ENCODE results near the gene DLX4. TPM values are rescaled to one million over a fixed set of nuclear protein-coding genes. Genes with fewer than 3 reads are reported as not detected.

The DLX4 gene
- total RNA-seq, 2 donors from 2014 or later, result 0.71 TPM; not detected in 1

GRCh38 chr17:49931416-49932137 lies 37.4 kb upstream of the DLX4 start:
- Histone ChIP-seq H3K9me3 (no peaks in the 10 kb centered on the region), H3K36me3 (no peaks in the 10 kb centered on the region), H3K27me3 (no peaks in the 10 kb centered on the region), H3K4me1 (peaks cover 0 to 11% of the 10 kb centered on the region in 2 donors), H3K27ac (no peak overlapping the region), H3K4me3 (no peak overlapping the region)
- DNase-seq (ENCODE audit: low spot score), result no peak
- TF ChIP-seq CTCF (IDR thresholded peaks at IDR 0.05), result no peak

GRCh38 chr17:49932138-49932723 lies 36.8 kb upstream of the DLX4 start:
- H3K27ac ChIP-seq, result no peak overlapping the region
- no peak for DNase-seq (ENCODE audit: low spot score)
- TF ChIP-seq CTCF (IDR thresholded peaks at IDR 0.05), result no peak
- peaks cover 0 to 4% of the 10 kb centered on the region in 2 donors for H3K4me1 ChIP-seq
- no peaks in the 10 kb centered on the region for H3K9me3 ChIP-seq
- H3K4me3 ChIP-seq, result no peak overlapping the region
- no peaks in the 10 kb centered on the region for H3K36me3 ChIP-seq
- no peaks in the 10 kb centered on the region for H3K27me3 ChIP-seq

GRCh38 chr17:49932901-49933300 lies 36.1 kb upstream of the DLX4 start:
- no peak for DNase-seq (ENCODE audit: low spot score)
- Histone ChIP-seq H3K36me3 (no peaks in the 10 kb centered on the region), H3K27me3 (no peaks in the 10 kb centered on the region), H3K27ac (no peak overlapping the region), H3K4me3 (no peak overlapping the region), H3K9me3 (no peaks in the 10 kb centered on the region), H3K4me1 (no peaks in the 10 kb centered on the region)
- no peak for TF ChIP-seq CTCF (IDR thresholded peaks at IDR 0.05)

- no peak for TF ChIP-seq CTCF (IDR thresholded peaks at IDR 0.05)
Measured at GRCh38 chr17:49935526-49936210, 33.3 kb upstream of the DLX4 start.

GRCh38 chr17:49936386-49936785 lies 32.6 kb upstream of the DLX4 start:
- no peaks in the 10 kb centered on the region for H3K4me1 ChIP-seq
- no peaks in the 10 kb centered on the region for H3K27me3 ChIP-seq
- H3K9me3 ChIP-seq, result no peaks in the 10 kb centered on the region
- no peak for DNase-seq (ENCODE audit: low spot score)
- no peaks in the 10 kb centered on the region for H3K36me3 ChIP-seq
- H3K4me3 ChIP-seq, result no peak overlapping the region
- no peak for TF ChIP-seq CTCF (IDR thresholded peaks at IDR 0.05)
- H3K27ac ChIP-seq, result no peak overlapping the region

More at GRCh38 chr17:49935526-49936210, 33.3 kb upstream of the DLX4 start:
- H3K27me3 ChIP-seq, result no peaks in the 10 kb centered on the region
- H3K36me3 ChIP-seq, result no peaks in the 10 kb centered on the region
- no peaks in the 10 kb centered on the region for H3K4me1 ChIP-seq
- no peak overlapping the region for H3K4me3 ChIP-seq
- H3K27ac ChIP-seq, result no peak overlapping the region
- no peaks in the 10 kb centered on the region for H3K9me3 ChIP-seq
- DNase-seq (ENCODE audit: low spot score), result no peak
